ENCODE results near the gene RGS10.

The RGS10 gene

DNA sequence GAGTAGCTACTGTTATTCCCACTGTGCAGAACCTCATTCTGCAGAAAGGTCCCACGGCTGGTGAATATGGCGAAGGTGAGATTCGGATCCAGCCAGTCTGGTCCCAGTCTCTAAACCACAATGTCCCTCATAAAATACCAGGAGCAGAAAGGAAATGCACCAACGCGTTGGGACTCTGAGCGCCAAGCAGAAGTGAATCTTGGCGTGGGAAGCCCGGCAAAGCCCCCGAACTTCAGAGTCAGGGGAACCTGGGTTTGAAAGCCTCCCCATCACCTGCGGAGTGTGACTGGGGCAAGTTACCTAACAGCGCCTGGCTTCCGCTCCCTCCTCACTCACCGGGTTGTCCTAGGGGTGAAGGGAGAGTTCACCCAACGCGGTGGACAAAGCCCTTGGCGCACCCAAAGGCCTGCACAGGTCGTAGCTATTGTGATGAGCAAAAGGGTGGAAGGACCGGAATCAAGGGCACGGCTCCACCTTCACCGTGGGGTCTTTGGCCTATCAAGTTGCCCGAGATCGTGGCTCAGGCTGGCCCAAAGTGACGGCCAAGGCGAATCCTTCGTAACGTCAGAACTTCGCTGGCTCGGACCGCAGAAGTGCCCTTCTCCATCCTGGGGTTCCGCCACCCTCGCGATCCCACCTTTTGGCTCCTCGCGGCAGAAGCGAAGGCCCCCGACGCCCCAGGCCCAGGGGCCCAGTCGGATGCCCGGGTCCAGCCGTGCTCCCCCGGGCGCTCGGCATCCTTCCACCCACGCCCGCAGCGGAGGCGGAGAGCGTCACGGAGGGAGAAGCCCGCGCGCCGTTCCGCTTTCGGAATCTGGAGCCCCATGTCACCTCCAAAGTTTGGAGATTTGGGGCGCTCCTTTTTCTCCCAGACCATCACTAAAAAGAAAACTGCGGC lies 811 bp downstream of the RGS10 start:
- Histone ChIP-seq H3F3A (ENCODE audit: low read depth) (no peaks in the 10 kb centered on the region), H3K27me3 (ENCODE audit: insufficient read depth, low read length, poor library complexity, severe bottlenecking) (no peaks in the 10 kb centered on the region), H3K4me1 (ENCODE audit: insufficient read depth, low read length, poor library complexity, severe bottlenecking) (peaks cover 39% of the 10 kb centered on the region), H2AFZ (ENCODE audit: low read length) (peak overlapping the region; percentile 90), H3K9me3 (ENCODE audit: insufficient read depth, low read depth, low read length) (no peaks in the 10 kb centered on the region), H3K4me2 (ENCODE audit: low read depth, low read length, poor library complexity, severe bottlenecking) (peak overlapping the region; percentile 95), H3K36me3 (ENCODE audit: insufficient read depth, low read length) (no peaks in the 10 kb centered on the region), H3K79me2 (ENCODE audit: insufficient read depth, low read length) (peaks cover 13% of the 10 kb centered on the region), H3K9ac (ENCODE audit: low read depth, low read length, poor library complexity, severe bottlenecking) (peak overlapping the region; percentile 83), H3K4me3 (ENCODE audit: low read length, poor library complexity, severe bottlenecking) (peak overlapping the region; percentile 82), H4K20me1 (ENCODE audit: insufficient read depth, low read length, poor library complexity, severe bottlenecking) (peaks cover 7% of the 10 kb centered on the region), H3K9me2 (replicated peaks; ENCODE audit: low read depth, low read length) (no peaks in the 10 kb centered on the region)
- TF ChIP-seq, protein P1, sequence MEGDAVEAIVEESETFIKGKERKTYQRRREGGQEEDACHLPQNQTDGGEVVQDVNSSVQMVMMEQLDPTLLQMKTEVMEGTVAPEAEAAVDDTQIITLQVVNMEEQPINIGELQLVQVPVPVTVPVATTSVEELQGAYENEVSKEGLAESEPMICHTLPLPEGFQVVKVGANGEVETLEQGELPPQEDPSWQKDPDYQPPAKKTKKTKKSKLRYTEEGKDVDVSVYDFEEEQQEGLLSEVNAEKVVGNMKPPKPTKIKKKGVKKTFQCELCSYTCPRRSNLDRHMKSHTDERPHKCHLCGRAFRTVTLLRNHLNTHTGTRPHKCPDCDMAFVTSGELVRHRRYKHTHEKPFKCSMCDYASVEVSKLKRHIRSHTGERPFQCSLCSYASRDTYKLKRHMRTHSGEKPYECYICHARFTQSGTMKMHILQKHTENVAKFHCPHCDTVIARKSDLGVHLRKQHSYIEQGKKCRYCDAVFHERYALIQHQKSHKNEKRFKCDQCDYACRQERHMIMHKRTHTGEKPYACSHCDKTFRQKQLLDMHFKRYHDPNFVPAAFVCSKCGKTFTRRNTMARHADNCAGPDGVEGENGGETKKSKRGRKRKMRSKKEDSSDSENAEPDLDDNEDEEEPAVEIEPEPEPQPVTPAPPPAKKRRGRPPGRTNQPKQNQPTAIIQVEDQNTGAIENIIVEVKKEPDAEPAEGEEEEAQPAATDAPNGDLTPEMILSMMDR (conservative IDR thresholded peaks at IDR 0.05; ENCODE audit: low read length) = no peak
- no peak for TF ChIP-seq EZH2phosphoT487 (IDR thresholded peaks at IDR 0.05; ENCODE audit: borderline replicate concordance)

DNA sequence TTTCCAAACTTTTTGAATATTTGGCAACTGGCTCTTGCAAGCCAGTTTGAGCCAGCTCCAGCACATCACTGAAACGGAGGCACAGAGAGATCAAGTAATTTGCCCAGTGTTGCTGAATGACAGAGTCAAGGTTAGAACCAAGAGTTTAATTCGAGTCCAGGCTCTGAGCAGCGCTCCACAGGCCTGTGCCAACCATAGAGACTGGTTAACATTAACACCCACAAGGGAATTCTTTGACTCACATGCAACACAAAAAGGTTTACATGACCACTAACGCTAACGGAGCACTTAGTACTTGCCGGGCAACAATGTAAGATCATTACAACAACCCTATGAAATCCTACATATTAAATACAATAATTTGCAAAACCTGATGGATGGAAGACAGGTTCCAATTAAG lies 1.5 kb downstream of the RGS10 start:
- peaks cover 39% of the 10 kb centered on the region for H3K4me1 ChIP-seq (ENCODE audit: insufficient read depth, low read length, poor library complexity, severe bottlenecking)
- no peaks in the 10 kb centered on the region for H3K27me3 ChIP-seq (ENCODE audit: insufficient read depth, low read length, poor library complexity, severe bottlenecking)
- no peaks in the 10 kb centered on the region for H3K36me3 ChIP-seq (ENCODE audit: insufficient read depth, low read length)
- peak overlapping the region; percentile 95 for H3K4me2 ChIP-seq (ENCODE audit: low read depth, low read length, poor library complexity, severe bottlenecking)
- no peak for TF ChIP-seq EZH2phosphoT487 (IDR thresholded peaks at IDR 0.05; ENCODE audit: borderline replicate concordance)
- TF ChIP-seq, protein P1 (conservative IDR thresholded peaks at IDR 0.05; ENCODE audit: low read length) = no peak
- H3F3A ChIP-seq (ENCODE audit: low read depth) = no peaks in the 10 kb centered on the region
- H3K79me2 ChIP-seq (ENCODE audit: insufficient read depth, low read length) = peaks cover 13% of the 10 kb centered on the region
- H3K9me3 ChIP-seq (ENCODE audit: insufficient read depth, low read depth, low read length) = no peaks in the 10 kb centered on the region
- H3K4me3 ChIP-seq (ENCODE audit: low read length, poor library complexity, severe bottlenecking) = peak overlapping the region; percentile 82
- peaks cover 7% of the 10 kb centered on the region for H4K20me1 ChIP-seq (ENCODE audit: insufficient read depth, low read length, poor library complexity, severe bottlenecking)
- H3K9me2 ChIP-seq (replicated peaks; ENCODE audit: low read depth, low read length) = no peaks in the 10 kb centered on the region
- peak overlapping the region; percentile 83 for H3K9ac ChIP-seq (ENCODE audit: low read depth, low read length, poor library complexity, severe bottlenecking)
- H2AFZ ChIP-seq (ENCODE audit: low read length) = no peak overlapping the region

DNA sequence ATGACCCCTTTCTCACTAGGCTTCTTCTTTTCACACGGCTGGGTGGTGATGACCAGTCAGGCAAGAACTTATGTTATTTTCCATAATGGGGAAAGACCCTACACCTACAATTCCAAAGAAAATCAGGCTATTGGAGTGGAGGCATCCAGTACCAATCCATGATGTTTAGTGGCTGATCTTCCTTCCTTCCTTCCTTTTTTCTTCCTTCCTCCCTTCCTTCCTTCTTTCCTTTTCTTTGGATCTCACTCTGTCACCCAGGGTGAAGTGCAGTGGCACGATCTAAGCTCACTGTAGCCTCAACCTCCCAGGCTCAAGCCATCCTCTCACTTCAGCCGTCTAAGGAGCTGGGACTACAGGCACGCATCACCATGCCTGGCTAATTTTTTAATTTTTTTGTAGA lies 2.5 kb downstream of the RGS10 start:
- TF ChIP-seq, protein P1 (conservative IDR thresholded peaks at IDR 0.05; ENCODE audit: low read length) = no peak
- TF ChIP-seq EZH2phosphoT487 (IDR thresholded peaks at IDR 0.05; ENCODE audit: borderline replicate concordance) = no peak
- Histone ChIP-seq H3K27me3 (ENCODE audit: insufficient read depth, low read length, poor library complexity, severe bottlenecking) (no peaks in the 10 kb centered on the region), H4K20me1 (ENCODE audit: insufficient read depth, low read length, poor library complexity, severe bottlenecking) (peaks cover 7% of the 10 kb centered on the region), H3K4me2 (ENCODE audit: low read depth, low read length, poor library complexity, severe bottlenecking) (peak overlapping the region; percentile 95), H3K4me3 (ENCODE audit: low read length, poor library complexity, severe bottlenecking) (no peak overlapping the region), H3K4me1 (ENCODE audit: insufficient read depth, low read length, poor library complexity, severe bottlenecking) (peaks cover 39% of the 10 kb centered on the region), H3K36me3 (ENCODE audit: insufficient read depth, low read length) (no peaks in the 10 kb centered on the region), H3K9me3 (ENCODE audit: insufficient read depth, low read depth, low read length) (no peaks in the 10 kb centered on the region), H3K9me2 (replicated peaks; ENCODE audit: low read depth, low read length) (no peaks in the 10 kb centered on the region), H3F3A (ENCODE audit: low read depth) (no peaks in the 10 kb centered on the region), H3K9ac (ENCODE audit: low read depth, low read length, poor library complexity, severe bottlenecking) (no peak overlapping the region), H3K79me2 (ENCODE audit: insufficient read depth, low read length) (peaks cover 15% of the 10 kb centered on the region), H2AFZ (ENCODE audit: low read length) (no peak overlapping the region)
